BE2C (cell line): ENCODE data around the gene SERPINA3.

Source experiments
- DNase-seq: peaks from one replicate; pipeline ENCODE4 v3.0.0-alpha.2; 2020
- H3K27me3 ChIP-seq: fragments of 250-450 bp; sonication (Bioruptor Pico); 2 replicates; pipeline ENCODE4 v1.5.1; 2020; ENCODE audit warnings: mild to moderate bottlenecking
- H3K36me3 ChIP-seq: fragments of 250-450 bp; sonication (Bioruptor Pico); 2 replicates; pipeline ENCODE4 v1.5.1; 2020; ENCODE audit warnings: mild to moderate bottlenecking
- H3K4me1 ChIP-seq: fragments of 250-450 bp; sonication (Bioruptor Pico); 2 replicates; pipeline ENCODE4 v1.5.1; 2020
- H3K4me3 ChIP-seq: 2 replicates; pipeline ENCODE4 v1.5.1; 2011; ENCODE audit warnings: low read depth, low read length
- H3K9me3 ChIP-seq: fragments of 250-450 bp; sonication (Bioruptor Pico); 2 replicates; pipeline ENCODE4 v1.5.1; 2020
- CTCF ChIP-seq: IDR thresholded peaks from 2 replicates; pipeline ENCODE4 v1.5.1; 2012; ENCODE audit warnings: mild to moderate bottlenecking, low read depth, low read length

SERPINA3 gene

GRCh38 chr14:94583557-94583956 is 28.6 kb upstream of the SERPINA3 start:
- no peak overlapping the region for H3K4me3 ChIP-seq
- no peak for DNase-seq
- H3K4me1 ChIP-seq, result no peaks in the 10 kb centered on the region

DNA sequence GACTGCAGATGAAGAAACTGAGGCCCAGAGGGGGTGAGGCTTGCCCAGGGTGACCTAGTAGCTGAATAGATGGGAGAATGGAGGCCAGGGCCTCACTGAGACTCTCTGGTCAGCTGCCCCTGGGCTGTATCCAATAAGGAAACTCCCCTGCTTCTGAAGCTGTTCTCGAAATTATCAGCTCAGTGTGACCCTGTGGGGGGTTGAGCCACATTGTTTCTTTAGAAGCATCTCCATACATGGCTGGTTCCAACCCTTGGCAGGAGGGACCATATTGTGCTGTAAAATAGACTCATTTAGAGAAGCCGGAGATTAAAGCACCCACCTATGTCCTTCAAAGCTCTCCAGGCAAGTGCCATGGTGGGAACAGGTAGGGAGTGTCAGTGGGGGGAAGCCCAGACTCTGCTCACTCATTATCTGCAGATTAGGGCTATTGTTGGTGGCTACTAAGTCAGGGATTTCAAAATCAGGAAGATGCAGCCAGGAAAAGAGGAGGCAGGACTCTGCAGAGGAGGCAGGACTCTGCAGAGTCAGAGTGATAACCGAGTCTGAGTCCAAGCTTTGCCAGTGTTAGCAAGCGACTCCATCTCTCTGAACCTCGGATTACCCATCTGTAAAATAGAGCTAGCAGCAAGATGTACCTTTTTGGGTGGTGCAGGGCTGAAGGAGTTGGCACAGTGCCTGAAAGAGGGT is 27.5 kb upstream of the SERPINA3 start:
- no peak for TF ChIP-seq CTCF
- Histone ChIP-seq H3K4me3 (no peak overlapping the region), H3K4me1 (no peaks in the 10 kb centered on the region), H3K9me3 (no peaks in the 10 kb centered on the region), H3K36me3 (no peaks in the 10 kb centered on the region), H3K27me3 (no peaks in the 10 kb centered on the region)
- DNase-seq, result no peak

More at GRCh38 chr14:94583557-94583956, 28.6 kb upstream of the SERPINA3 start:
- no peak for TF ChIP-seq CTCF
- H3K27me3 ChIP-seq, result no peaks in the 10 kb centered on the region
- H3K9me3 ChIP-seq, result no peaks in the 10 kb centered on the region
- no peaks in the 10 kb centered on the region for H3K36me3 ChIP-seq

- H3K27me3 ChIP-seq, result no peaks in the 10 kb centered on the region
- no peak overlapping the region for H3K4me3 ChIP-seq
- no peaks in the 10 kb centered on the region for H3K9me3 ChIP-seq
- no peak for DNase-seq
- H3K36me3 ChIP-seq, result no peaks in the 10 kb centered on the region
- H3K4me1 ChIP-seq, result no peaks in the 10 kb centered on the region
- no peak for TF ChIP-seq CTCF
These were observed 25.6 kb upstream of the SERPINA3 start for GRCh38 chr14:94586635-94587034.

DNA sequence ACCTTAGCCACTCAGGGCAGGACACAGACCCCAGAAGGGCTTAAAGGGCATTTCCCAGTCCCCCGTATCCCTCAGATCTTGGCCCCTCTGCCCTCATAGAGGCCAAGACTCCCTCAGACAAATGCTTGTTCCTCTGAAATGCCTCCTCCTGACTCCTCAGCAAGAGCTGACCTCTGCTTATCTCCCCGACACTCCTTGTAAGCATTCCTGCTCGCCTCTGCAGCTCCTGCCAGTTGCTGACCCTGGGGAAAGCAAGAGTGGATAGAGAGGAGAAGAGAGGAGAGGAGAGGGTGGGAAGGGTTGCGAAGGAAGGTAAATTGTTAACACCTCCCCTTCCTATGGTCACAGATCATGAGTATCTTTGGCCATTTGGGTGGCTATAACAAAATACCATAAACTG is 23.9 kb upstream of the SERPINA3 start:
- Histone ChIP-seq H3K9me3 (no peaks in the 10 kb centered on the region), H3K36me3 (no peaks in the 10 kb centered on the region), H3K27me3 (no peaks in the 10 kb centered on the region), H3K4me1 (no peaks in the 10 kb centered on the region), H3K4me3 (no peak overlapping the region)
- no peak for TF ChIP-seq CTCF
- no peak for DNase-seq

- no peaks in the 10 kb centered on the region for H3K9me3 ChIP-seq
- no peak for TF ChIP-seq CTCF
These were observed 21.1 kb upstream of the SERPINA3 start for GRCh38 chr14:94591073-94591472.

GRCh38 chr14:94591871-94592270 is 20.3 kb upstream of the SERPINA3 start:
- Histone ChIP-seq H3K9me3 (no peaks in the 10 kb centered on the region), H3K36me3 (no peaks in the 10 kb centered on the region), H3K27me3 (no peaks in the 10 kb centered on the region), H3K4me3 (no peak overlapping the region), H3K4me1 (no peaks in the 10 kb centered on the region)
- TF ChIP-seq CTCF, result no peak
- no peak for DNase-seq

More at GRCh38 chr14:94591073-94591472, 21.1 kb upstream of the SERPINA3 start:
- no peak overlapping the region for H3K4me3 ChIP-seq
- no peak for DNase-seq
- H3K36me3 ChIP-seq, result no peaks in the 10 kb centered on the region
- no peaks in the 10 kb centered on the region for H3K27me3 ChIP-seq
- H3K4me1 ChIP-seq, result no peaks in the 10 kb centered on the region
